Measurements from ENCODE around the gene EXOC1. TPM values are rescaled to one million over a fixed set of nuclear protein-coding genes. Genes with fewer than 3 reads are reported as not detected.

Gene EXOC1
- total and polyA plus RNA-seq, 3 donors from 2014 or later: 29.4 to 46.4 (median 40.4) TPM

- Histone ChIP-seq H3K9me3 (no peaks in the 10 kb centered on the region), H3K4me1 (no peaks in the 10 kb centered on the region), H3K27me3 (no peaks in the 10 kb centered on the region), H3K36me3 (ENCODE audit: low read depth, missing control alignments) (no peaks in the 10 kb centered on the region), H3K4me3 (no peak overlapping the region), H3K27ac (no peak overlapping the region)
- WGBS, 2 donors: 89 to 92% methylated on average over 3 of the region's 3 CpGs
- no peak for DNase-seq
- intact Hi-C loops (cut with DNase I; ENCODE audit: low total_unique reads): no loop called here
- TF ChIP-seq CTCF (IDR thresholded peaks at IDR 0.05) (no peak), POLR2A (IDR thresholded peaks at IDR 0.05) (no peak)
Observed at GRCh38 chr4:55817691-55818090, 35.8 kb upstream of the EXOC1 start.

- no peak within 1 kb of the TSS for H3K27ac ChIP-seq
- H3K27me3 ChIP-seq: no peaks in the 10 kb centered on the region
- no peaks in the 10 kb centered on the region for H3K36me3 ChIP-seq (ENCODE audit: low read depth, missing control alignments)
- no peaks in the 10 kb centered on the region for H3K4me1 ChIP-seq
- intact Hi-C loops (cut with DNase I; ENCODE audit: low total_unique reads): no loop called here
- 6 to 14% methylated on average over 12 to 13 of the region's 13 CpGs for WGBS, 2 donors
- no peak for TF ChIP-seq CTCF (IDR thresholded peaks at IDR 0.05)
- no peak for TF ChIP-seq POLR2A (IDR thresholded peaks at IDR 0.05)
- no peak within 1 kb of the TSS for H3K4me3 ChIP-seq
- peak; percentile 21 for DNase-seq
- H3K9me3 ChIP-seq: no peaks in the 10 kb centered on the region
Observed at GRCh38 chr4:55819634-55820033, 33.8 kb upstream of the EXOC1 start, which contains the start of gene EXOC1L. TSS of gene EXOC1L (plus strand) at chr4:55819790. CDS start at chr4:55820027, 237 bp downstream.

- intact Hi-C loops (cut with DNase I; ENCODE audit: low total_unique reads): no loop called here
- TF ChIP-seq POLR2A (IDR thresholded peaks at IDR 0.05) (no peak), CTCF (IDR thresholded peaks at IDR 0.05) (no peak)
- H3K27me3 ChIP-seq: no peaks in the 10 kb centered on the region
- no peak for DNase-seq
- H3K27ac ChIP-seq: no peak overlapping the region
- no peaks in the 10 kb centered on the region for H3K4me1 ChIP-seq
- WGBS, 2 donors: 23 to 53% methylated on average over 2 of the region's 2 CpGs
- no peaks in the 10 kb centered on the region for H3K36me3 ChIP-seq (ENCODE audit: low read depth, missing control alignments)
- H3K9me3 ChIP-seq: no peaks in the 10 kb centered on the region
- H3K4me3 ChIP-seq: no peak overlapping the region
Observed at GRCh38 chr4:55820279-55820678, 33.2 kb upstream of the EXOC1 start.

GRCh38 chr4:55822329-55822728, 31.1 kb upstream of the EXOC1 start:
- Histone ChIP-seq H3K9me3 (no peaks in the 10 kb centered on the region), H3K4me1 (no peaks in the 10 kb centered on the region), H3K27ac (no peak overlapping the region), H3K36me3 (ENCODE audit: low read depth, missing control alignments) (no peaks in the 10 kb centered on the region), H3K4me3 (no peak overlapping the region), H3K27me3 (no peaks in the 10 kb centered on the region)
- no peak for DNase-seq
- intact Hi-C loops (cut with DNase I; ENCODE audit: low total_unique reads): no loop called here
- 90 to 93% methylated on average over 3 of the region's 3 CpGs for WGBS, 2 donors
- TF ChIP-seq CTCF (IDR thresholded peaks at IDR 0.05): no peak

- no peak overlapping the region for H3K4me3 ChIP-seq
- 54 to 63% methylated on average over 2 of the region's 2 CpGs for WGBS, 2 donors
- intact Hi-C loops (cut with DNase I; ENCODE audit: low total_unique reads): no loop called here
- H3K9me3 ChIP-seq: no peaks in the 10 kb centered on the region
- DNase-seq: no peak
- TF ChIP-seq CTCF (IDR thresholded peaks at IDR 0.05) (no peak), POLR2A (IDR thresholded peaks at IDR 0.05) (no peak)
- H3K36me3 ChIP-seq (ENCODE audit: low read depth, missing control alignments): no peaks in the 10 kb centered on the region
- no peaks in the 10 kb centered on the region for H3K4me1 ChIP-seq
- H3K27me3 ChIP-seq: no peaks in the 10 kb centered on the region
- no peak overlapping the region for H3K27ac ChIP-seq
Observed at GRCh38 chr4:55824865-55825264, 28.6 kb upstream of the EXOC1 start.

Measured in testis (tissue), 3 donors.